Glutamatergic neuron (in vitro differentiated cells): ENCODE data around the gene VAMP3. TPM values are rescaled to one million over a fixed set of nuclear protein-coding genes. Genes with fewer than 3 reads are reported as not detected.
A peak's percentile ranks its signal among the peaks of the same experiment; 100 is the strongest.

Experiments
- DNase-seq: peaks from one replicate; pipeline ENCODE4 v3.0.0; 2022
- H3K27ac Mint-ChIP-seq: one replicate; pipeline ENCODE4 v1.8.0; 2020; ENCODE audit warnings: mild to moderate bottlenecking, mixed read lengths, inconsistent platforms; ENCODE audit not compliant: unreplicated experiment
- H3K27me3 Mint-ChIP-seq: one replicate; pipeline ENCODE4 v1.8.0; 2020; ENCODE audit warnings: mild to moderate bottlenecking, moderate library complexity, mixed read lengths, inconsistent platforms; ENCODE audit not compliant: unreplicated experiment
- H3K36me3 Mint-ChIP-seq: one replicate; pipeline ENCODE4 v1.8.0; 2020; ENCODE audit warnings: mild to moderate bottlenecking, mixed read lengths, inconsistent platforms; ENCODE audit not compliant: unreplicated experiment
- H3K4me1 Mint-ChIP-seq: one replicate; pipeline ENCODE4 v1.8.0; 2020; ENCODE audit warnings: mild to moderate bottlenecking, low read depth, mixed read lengths, inconsistent platforms; ENCODE audit not compliant: unreplicated experiment
- H3K4me3 Mint-ChIP-seq: one replicate; pipeline ENCODE4 v1.8.0; 2020; ENCODE audit warnings: mild to moderate bottlenecking, mixed read lengths, inconsistent platforms; ENCODE audit not compliant: unreplicated experiment
- H3K9me3 Mint-ChIP-seq: one replicate; pipeline ENCODE4 v1.8.0; 2020; ENCODE audit warnings: mild to moderate bottlenecking, moderate library complexity, mixed read lengths, inconsistent platforms; ENCODE audit not compliant: unreplicated experiment
- total RNA-seq: library from RNA; stranded (reverse); fragmentation: NEBNext Ultra II Directional; extraction: Animal tissue kit (Norgen Biotek cat#: 25700); gene quantifications from one replicate; pipeline ENCODE4 v1.2.1, GENCODE V29; 2021; ENCODE audit not compliant: unreplicated experiment
- TF ChIP-seq, protein P1 (sequence below): fragments of 200-600 bp; sonication (generic); IDR thresholded peaks from one replicate; pipeline ENCODE4 v1.5.0; 2021; ENCODE audit not compliant: partially characterized antibody, unreplicated experiment

Gene VAMP3
- total RNA-seq, 1 donor from 2014 or later: 21.3 TPM

DNA sequence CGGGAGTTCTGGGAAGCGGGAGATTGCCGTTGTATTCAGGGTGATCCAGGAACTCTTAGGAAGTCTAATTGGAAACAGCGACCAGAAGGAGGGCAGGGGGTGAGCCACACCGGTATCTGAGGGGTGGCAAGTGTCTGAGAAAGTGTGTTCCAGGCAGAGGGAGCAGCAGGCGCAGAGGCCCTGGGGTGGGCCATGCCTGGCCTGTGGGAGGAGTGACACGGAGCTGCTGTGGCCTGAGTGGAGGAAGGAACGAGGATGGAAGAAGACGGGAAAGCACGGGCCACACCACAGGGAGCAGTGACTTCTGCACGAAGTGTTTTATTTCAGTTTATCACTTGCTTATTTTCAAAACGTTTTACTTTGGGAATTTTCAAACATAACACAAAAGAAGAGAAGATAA lies 24.3 kb downstream of the VAMP3 start:
- H3K36me3 Mint-ChIP-seq: peaks cover 27% of the 10 kb centered on the region
- H3K4me1 Mint-ChIP-seq: no peaks in the 10 kb centered on the region
- H3K9me3 Mint-ChIP-seq: peaks cover 4% of the 10 kb centered on the region
- H3K27ac Mint-ChIP-seq: no peak overlapping the region
- TF ChIP-seq, protein P1, sequence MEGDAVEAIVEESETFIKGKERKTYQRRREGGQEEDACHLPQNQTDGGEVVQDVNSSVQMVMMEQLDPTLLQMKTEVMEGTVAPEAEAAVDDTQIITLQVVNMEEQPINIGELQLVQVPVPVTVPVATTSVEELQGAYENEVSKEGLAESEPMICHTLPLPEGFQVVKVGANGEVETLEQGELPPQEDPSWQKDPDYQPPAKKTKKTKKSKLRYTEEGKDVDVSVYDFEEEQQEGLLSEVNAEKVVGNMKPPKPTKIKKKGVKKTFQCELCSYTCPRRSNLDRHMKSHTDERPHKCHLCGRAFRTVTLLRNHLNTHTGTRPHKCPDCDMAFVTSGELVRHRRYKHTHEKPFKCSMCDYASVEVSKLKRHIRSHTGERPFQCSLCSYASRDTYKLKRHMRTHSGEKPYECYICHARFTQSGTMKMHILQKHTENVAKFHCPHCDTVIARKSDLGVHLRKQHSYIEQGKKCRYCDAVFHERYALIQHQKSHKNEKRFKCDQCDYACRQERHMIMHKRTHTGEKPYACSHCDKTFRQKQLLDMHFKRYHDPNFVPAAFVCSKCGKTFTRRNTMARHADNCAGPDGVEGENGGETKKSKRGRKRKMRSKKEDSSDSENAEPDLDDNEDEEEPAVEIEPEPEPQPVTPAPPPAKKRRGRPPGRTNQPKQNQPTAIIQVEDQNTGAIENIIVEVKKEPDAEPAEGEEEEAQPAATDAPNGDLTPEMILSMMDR: no peak
- peaks cover 2% of the 10 kb centered on the region for H3K27me3 Mint-ChIP-seq
- no peak overlapping the region for H3K4me3 Mint-ChIP-seq
- no peak for DNase-seq

DNA sequence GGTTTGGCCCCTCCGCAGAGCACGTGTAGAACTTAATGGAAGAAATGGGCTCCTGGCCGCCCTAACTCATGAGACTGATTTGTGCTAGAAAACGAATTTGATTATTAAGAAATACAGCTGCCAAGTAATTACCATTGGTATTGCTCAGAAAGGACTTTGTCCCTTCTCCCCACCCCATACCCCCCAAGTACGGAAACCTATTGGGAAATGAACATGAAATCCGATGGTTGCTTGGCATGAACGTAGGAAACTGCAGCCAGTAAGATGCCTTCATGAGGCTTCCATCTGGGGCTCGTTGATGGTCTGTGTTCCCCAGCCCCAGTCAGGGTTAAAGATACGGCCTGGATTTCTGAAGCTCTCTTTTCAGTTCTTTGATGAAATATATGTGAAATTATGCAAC lies 34.4 kb downstream of the VAMP3 start:
- Mint-ChIP-seq H3K27me3 (no peaks in the 10 kb centered on the region), H3K4me1 (no peaks in the 10 kb centered on the region), H3K9me3 (no peaks in the 10 kb centered on the region), H3K36me3 (no peaks in the 10 kb centered on the region), H3K27ac (no peak overlapping the region), H3K4me3 (no peak overlapping the region)
- no peak for DNase-seq
- TF ChIP-seq, protein P1: no peak

DNA sequence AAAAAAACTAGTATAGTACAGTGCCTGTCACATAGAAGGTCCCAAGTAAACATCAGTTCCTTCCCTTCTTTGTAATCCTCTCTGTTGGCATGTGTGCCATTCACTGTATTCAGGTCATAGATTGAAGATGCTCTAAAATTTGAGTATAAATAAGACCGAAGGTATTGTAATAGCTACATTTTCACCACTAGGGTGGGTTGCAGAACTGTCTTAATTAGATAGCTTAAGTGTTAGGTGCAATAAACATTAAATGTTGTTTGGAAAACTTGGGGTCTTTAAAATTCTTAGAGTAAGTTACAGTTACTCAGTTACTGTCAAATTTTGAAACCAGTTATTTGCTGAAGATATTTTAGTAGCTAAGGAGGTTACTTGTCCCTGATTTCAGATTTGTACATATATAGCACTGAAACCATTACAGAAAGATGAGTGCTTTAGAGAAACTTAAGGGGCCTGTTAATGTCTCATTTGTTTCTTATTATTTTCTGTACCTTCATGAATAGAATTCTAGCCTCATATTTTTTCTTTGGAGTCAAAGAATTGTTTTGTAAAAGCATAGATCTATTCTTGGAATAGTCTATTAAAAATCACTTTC lies 37.3 kb downstream of the VAMP3 start:
- Mint-ChIP-seq H3K4me1 (no peaks in the 10 kb centered on the region), H3K27ac (no peak overlapping the region), H3K9me3 (no peaks in the 10 kb centered on the region), H3K36me3 (peaks cover 6% of the 10 kb centered on the region), H3K27me3 (no peaks in the 10 kb centered on the region), H3K4me3 (no peak overlapping the region)
- DNase-seq: no peak
- TF ChIP-seq, protein P1: peak; percentile 72

DNA sequence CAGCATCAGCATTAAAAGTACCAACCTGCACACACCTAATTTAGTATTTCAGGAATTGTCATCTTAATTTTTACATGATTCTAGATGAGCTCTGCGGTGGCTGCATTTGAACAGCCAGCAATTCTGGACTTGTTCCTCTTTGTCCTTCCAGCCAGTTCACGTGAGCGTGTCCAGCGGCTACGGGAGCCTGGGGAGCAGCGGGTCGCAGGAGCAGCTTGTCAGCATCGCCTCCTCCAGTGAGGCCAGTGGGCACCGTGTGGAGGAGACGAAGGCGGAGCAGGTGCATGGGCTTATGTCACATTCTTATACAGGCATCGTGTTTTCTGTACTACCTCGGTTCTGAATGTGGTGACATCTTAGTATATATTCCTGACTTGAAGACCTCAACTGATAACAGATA lies 38.6 kb downstream of the VAMP3 start:
- Mint-ChIP-seq H3K36me3 (peaks cover 16% of the 10 kb centered on the region), H3K4me1 (no peaks in the 10 kb centered on the region), H3K27me3 (no peaks in the 10 kb centered on the region), H3K9me3 (peaks cover 3% of the 10 kb centered on the region), H3K27ac (no peak overlapping the region), H3K4me3 (no peak overlapping the region)
- DNase-seq: no peak
- TF ChIP-seq, protein P1: no peak

DNA sequence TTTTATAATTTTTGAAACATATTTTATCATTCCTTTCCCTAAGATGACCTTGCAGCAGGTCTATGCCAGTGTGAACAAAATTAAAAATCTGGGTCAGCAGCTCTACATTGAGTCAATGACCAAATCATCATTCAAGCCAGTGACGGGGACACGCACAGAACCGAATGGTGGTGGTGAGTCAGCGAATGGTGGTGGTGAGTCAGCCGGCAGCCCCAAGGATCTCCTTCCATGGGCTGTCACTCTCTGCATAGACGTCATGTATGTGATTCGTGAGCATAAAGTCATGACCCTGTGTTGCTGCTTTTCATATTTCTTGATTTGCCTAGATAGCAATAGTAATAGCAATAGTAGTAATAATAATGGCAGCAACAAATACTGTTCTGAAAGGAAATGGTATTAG lies 39.3 kb downstream of the VAMP3 start:
- Mint-ChIP-seq H3K27me3 (no peaks in the 10 kb centered on the region), H3K27ac (no peak overlapping the region), H3K36me3 (peaks cover 16% of the 10 kb centered on the region), H3K9me3 (peaks cover 3% of the 10 kb centered on the region), H3K4me3 (no peak overlapping the region), H3K4me1 (no peaks in the 10 kb centered on the region)
- DNase-seq: no peak
- TF ChIP-seq, protein P1: no peak
